Activated CD4-positive, CD25-positive, alpha-beta regulatory T cell treated with anti-CD3 and anti-CD28 coated beads, Interleukin-2, amount 50 U/mL, for 24 hours (primary cell): ENCODE measurements around the gene PADI1.

Experiments used
- ATAC-seq, 2 donors: fragments of 150-1000 bp; cut with Tn5 transposase; one replicate each; pipeline ENCODE4 v1.10.0; 2021; ENCODE audit warnings: mild to moderate bottlenecking in 1 of 2, moderate library complexity in 1 of 2

PADI1 gene

DNA sequence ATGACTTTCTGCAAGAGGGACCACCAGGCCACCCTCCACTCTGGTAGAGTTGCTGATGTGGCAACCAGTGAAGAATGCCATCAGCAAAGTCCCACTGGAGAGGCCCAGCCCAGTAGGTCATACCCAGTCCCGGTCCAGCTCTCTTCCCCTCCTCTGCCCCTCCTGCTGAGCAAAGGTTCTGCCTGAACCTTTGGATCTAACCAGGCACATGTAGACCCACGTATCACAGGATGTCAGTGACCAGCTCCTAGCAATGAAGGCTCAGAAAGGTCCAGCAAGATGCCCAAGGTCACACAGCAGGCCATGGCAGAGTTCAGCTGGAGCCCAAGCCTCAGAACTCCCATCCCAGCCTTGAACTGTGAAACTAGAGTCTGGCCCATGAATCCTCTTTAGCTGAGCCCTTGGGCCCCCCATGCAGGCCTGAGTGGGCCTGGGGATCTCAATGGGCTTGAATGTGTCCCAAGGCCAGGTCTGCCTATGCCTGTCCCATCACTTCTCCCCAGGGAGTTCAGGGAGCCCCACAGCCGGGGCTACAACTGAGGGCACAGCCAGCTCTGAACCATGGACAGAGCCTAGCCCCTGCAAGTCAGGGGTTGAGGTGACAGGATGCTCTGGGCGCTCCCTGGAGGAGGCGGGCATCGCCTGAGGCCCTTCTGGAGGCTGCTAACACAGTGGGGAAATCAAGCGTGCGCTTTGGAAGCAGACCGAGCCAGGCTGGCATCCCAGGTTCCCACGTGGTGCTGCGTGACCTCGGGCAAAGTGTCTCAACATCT, 21.4 kb upstream of the PADI1 start:
- ATAC-seq = no peak

DNA sequence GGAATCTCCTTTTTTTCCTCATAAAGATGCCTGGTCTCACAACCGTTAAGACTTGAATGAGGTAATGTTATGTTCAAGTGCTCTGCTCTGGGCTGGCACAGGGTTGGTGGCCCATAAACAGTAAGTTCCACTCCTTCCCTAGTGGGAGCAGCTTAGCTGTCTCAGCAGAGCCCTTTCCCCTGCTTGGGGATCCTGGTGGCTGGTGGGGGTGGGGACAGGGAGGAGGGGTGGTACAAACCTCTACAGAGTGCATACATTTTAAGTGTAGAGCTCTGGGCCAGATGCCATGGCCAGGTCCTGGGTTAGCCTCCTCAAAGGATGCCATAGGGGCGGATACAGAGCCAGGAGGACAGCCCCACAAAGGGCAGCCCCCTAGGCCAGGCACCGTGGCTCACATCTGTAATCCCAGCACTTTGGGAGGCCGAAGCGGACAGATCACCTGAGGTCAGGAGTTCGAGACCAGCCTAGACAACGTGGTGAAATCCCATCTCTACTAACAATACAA, 20.7 kb upstream of the PADI1 start:
- no peak for ATAC-seq

DNA sequence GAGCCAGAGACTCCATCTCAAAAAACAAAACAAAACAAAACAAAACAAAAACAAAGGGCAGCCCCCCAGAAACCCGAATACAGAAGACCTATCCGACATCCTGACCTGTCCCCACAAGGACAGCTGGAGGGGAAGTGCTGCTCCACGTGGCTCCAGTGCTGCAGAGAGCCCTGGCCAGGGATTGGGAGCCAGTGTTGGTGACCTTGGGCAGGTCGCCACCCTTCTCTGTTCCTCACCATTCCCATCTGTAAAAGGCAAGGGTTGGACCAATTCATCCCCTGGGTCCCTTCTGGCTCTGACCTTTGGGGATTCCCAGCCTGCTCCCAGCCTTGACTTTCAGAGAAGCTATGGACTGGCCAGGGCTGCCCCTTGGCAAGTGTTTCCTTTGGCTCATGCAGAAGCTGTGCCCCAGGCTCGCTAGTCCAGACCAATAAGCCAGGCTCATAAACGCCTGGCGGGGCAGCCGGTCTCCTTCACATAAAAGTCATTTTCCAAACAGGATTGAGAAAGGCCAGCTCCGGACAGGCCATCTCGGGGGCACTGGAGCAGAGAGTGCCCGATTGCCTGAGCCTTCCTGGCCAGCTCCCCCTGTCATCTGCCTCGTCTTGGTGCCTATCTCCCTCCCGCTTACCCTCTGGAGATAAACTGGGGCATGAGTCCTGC, 20.0 kb upstream of the PADI1 start:
- no peak for ATAC-seq

DNA sequence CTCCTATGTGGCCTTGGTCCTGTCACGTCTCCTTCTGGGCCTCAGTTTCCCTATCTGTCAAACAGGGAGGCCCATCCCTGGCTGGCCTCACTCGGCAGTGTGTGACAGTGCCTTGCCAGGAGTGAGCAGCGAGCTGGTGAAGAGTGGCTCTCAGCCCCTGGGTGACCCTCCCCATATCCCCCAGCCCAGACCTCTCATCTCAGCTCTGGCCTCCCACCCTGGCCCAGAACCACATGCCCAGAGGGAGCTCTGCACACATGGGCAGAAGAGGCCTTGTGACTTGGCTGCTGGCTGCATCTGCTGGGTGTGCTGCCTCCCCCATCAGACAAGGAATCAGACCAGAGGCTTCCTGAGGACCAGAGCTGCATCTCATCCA, 19.5 kb upstream of the PADI1 start:
- ATAC-seq = no peak

DNA sequence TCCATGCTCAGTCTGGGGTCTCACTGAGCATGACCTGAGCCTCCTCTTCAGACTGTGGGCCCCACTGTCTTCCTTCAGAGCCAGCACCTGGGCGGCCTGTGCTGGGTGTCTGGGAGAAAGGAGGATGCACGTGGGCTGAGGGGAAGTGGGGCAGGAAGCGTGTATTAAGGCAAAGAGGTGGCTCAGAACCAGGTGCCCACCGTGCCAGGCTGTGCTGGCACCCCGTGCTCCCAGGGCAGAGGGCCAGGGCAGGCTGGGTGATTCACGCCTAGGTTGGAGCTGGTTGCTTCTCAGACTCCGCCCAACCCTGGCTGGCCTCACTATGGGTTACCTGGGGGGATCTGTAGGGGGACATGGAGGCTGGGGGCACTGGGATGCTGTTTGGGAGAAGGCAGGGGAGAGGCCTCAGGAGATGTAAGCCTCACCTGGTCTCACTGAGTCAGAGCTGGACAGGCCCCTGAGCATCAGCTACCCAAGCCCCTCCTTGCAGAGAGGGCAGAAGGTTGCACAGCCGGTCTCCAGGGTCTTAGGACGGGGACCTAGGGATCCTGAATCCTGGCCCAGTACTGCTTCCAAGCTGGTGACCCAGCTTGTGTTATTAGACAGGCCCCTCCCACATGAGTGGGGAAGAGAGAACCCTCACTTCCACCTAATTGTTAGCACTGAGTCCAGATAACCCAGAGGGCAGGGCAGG, 18.6 kb upstream of the PADI1 start:
- no peak for ATAC-seq

DNA sequence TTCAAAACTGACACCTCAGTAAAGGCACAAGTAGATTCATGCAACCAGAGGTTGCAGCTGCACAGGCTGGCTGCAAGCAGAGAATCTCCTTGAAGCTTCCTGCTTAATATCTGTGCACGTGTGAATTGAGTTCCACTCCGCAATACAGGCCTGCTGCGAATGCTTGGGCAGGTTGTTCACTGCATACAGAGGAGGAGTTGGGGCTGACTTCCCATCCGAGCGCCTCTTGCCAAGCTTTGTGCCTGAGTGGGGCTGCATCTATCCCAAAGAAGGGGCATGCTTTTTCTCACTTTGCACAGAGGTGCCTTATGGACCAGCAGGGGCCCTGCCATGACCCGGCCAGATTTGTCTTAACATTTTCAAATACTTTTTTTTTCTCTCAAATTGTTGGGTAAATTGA, 17.9 kb upstream of the PADI1 start:
- ATAC-seq = no peak

DNA sequence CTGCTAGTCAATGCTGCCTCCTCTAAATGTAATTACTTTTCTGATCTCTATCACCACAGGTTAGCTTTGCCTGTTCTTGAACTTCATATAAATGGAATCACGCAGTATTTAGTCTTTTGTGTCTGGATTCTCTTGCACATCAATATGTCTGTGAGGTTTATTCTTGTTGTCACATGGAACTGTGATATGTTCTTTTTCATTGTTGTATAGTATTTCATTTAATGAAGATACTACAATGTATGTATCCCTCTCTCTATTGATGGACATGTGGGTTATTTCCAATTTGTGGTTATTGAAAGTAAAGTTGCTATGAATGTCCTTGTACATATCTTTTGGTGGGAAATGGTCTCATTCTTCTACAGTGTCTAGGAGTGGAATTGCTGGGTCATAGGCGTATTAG, 16.7 kb upstream of the PADI1 start:
- no peak for ATAC-seq

DNA sequence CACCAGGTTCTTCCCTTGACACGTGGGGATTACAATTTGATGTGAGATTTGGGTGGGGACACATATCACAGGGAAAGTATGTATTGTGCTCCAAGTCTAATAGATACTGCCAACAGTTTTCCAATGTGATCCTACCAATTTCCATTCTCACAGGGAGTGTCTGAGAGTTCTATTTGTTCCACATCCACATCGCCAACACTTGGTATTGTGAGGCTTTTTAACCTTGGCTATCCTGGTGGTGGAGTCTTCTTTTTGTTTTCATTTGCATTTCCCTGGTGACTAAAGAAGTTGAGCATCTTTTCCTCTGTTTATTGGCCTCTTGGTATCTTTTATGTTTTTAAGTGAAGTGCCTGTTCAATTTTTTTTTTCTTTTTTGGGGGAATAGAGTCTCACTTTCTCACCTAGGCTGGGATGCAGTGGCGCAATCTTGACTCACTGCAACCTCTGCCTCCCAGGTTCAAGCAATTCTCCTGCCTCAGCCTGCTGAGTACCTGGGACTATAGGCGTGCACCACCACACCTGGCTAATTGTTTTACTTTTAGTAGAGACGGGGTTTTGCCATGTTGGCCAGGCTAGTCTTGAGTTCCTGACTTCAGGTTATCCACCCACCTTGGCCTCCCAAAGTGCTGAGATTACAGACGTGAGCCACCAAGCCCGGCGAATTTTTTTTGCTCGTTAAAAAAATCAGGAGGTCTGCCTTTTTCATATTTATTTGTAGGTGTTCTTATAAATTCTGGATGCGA, 15.9 kb upstream of the PADI1 start:
- ATAC-seq = no peak

DNA sequence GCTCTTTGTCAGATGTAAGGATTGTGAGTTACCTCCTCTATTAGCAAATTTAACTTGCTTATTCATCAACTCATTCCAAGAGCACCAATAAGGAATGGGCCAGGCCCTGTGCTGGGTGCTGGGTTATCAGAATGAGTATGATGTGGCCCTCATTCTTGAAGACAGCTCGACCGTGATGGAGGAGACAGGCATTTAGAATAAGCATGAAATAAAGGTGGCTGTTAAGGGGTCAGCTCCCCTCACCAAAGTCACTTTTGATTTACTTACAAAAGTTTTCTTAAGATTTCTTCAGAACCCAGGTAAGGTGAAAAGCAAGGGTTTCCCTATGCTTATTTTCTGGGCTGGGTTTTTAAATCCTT, 15.3 kb upstream of the PADI1 start:
- no peak for ATAC-seq

DNA sequence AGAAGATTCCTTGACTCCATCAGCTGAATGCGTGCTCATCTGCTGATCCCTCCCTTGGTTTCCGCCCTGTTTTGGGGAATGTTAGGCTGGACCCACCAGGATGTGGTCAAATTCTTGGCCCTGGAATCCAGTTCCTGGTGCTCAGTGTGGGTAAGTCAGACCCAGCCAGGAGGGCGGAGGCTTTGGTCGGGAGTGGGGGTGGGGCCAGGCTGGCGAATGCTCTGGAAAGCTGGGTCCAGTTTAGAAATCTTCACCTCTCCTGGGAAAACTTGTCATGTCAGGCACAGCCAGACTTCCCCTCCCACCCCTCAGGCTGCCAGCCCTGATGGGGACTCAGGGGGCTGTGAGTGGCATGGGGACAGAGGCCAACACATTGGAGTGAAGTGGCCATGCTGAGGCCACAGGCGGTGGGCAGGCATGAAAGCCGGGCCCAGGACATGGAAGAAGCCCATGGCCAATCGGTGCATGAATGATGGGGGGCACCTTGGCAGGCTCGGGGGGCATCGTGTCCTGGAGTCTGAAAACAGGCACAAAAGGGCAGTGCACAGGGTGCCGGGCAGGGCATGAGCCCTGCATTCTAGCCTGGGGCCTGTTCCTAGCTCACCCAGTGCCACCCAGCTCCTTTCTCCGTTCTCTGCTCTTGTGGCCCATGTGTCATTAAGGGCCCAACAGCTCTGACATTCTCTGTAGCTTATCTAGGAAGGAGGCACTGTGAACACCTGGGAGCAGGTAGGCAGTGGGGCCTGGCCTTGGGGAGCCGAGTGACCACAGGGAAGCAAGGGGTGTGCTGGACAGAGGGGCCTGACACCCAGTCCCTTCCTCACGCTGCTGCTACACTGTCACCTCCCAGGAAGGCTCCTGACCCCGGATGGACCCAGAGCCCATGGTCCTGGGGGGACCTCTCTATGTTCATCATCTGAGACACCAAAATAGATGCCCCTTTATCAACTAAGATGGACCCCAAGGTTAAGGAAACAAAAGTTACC, 14.6 kb upstream of the PADI1 start:
- ATAC-seq = no peak

DNA sequence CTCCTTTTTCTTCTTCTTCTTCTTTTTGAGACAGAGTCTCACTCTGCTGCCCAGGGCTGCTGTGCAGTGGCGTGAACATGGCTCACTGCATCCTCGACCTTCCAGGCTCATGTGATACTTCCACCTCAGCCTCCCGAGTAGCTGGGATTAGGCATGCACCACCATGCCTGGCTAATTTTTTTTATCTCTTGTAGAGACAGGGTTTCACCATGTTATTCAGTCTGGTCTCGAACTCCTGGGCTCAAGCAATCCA, 13.0 kb upstream of the PADI1 start:
- no peak for ATAC-seq

DNA sequence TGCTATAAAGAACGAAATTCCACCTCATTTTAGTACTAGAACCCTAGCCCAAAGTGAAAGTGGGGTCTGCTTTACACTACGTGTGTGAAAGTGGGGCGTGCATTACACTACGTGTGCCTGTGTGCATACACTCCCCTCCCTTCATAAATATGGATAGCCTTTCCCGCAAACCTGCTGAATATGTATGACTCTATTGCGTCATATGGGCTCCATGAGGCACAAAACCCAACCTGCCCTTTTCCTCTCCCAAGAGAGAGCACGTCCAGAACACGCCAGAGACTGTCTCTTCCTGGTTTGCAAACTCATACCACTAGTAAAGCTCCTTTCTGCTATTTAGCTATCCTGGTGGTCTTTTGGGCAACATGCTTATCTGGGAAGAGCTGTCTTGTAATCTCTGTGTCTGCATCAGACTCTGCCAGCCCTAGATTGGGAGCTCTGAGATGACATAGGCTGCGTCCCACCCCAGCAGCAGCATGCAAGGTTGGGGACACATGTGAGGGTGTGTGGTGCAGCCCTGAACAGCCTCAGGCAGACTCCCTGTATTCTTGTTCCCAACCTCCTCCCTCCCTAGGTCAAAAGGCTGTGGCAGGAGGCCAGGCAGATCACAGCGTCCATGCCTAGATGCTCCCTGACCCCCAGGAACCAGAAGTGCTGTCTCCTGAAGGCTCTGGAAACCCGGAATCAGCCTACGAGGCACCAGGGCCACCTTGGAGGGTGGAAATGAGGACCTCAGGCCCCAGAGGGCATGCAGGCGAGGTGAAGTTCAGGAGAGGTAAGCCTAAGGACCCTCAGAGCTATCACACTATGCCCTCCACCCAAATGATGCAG, 12.3 kb upstream of the PADI1 start:
- no peak for ATAC-seq

DNA sequence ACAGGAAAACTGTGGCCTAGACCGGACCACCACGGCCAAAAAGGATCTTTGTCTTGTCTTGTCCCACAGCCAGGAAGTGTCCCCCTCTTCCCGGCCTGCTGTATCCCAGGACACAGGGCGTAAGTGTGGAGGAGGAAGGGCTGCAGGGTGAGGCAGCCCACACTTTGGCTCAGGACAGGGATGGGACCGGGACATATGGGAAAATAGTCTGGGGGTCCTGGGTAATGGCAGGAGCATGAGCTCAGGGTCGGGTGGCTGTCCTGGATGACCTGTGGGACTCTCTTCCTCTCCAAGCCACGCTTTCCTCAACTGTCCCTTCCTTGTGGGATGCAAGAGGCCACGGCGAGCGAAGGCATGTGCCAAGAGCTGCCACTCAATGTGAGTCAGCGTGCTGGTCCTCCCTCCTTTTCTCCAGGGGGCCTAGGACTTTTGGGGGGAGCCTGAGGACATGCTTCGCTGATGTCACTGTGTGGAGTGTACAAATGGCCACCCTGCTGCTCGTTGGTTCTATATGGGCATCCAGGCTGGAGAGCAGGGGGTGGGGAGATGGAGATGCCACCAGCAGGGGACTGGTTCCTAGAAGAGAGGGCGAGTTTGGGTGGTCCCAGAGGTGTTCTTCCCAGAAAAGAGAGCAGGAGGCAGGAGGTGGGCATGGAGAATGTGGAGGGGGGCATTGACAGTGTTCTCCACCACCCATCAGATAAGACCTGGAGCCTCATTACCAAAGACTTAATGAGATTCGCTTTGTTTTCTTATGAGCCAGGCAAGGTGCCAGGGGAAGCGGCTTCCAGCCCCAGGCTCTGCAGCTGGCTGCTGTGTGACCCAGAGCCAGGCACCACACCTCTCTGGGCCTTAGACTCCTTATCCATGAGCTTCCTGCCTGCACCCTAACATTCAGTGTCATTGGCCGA, 11.5 kb upstream of the PADI1 start:
- no peak for ATAC-seq

DNA sequence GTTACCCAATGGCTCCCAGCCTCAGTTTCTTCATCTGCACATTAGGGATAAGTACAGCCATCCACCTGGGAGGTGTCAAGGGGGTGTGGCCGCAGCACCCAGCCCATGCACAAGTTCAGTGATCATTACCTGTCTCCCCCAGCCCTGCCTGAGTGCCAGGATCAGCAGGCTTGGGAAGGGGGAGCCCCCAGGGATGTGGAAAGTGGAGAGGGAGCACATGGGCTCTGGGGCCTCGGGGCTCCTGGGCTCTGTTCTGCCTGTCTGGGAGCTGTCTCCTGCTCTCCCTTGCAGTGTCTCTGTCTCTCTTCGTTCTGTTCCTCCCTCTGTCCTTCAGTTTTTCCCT, 10.8 kb upstream of the PADI1 start:
- no peak for ATAC-seq

DNA sequence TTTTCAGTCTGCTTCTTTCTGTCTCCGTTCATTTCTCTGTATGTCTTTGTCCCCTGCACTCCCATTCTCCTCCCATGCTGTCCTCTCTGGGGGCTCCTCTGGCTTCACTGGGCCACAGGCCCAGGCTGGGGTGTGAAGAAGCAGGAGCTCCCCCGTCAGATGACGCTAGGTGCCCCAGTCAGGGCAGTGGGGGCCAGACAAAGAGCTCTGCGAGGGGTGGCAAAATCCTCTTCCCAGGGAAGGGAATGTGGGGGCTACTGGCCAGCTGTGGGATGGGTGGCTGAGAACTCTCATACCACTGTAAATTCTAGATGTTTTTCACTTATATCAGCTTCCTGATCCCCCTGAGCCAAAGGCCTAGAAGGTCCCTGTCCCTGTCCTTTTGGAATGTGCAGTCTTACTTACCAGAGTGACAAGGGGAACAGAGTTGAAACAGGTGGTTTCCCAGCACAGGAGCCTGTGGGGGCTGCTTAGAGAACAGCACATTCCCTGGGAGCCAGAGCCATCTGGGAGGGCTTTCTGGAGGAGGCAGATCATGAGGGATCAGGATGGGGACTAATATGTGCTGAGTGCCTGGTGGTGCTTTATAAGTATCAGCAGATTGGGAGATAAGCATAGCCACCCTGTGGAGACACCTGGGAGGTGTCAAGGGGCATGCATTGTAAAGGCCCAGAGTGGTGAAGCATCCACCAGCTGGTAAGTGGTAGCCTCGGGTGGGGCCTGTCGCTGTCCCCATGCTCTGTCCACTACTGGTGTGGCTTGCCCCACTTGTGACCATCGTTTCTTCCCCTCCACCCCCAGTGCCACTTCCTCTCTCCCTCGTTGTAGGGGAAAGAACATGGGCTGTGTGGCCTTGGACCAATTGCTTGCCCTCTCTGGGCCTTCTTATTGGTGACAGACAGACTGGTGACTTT, 10.1 kb upstream of the PADI1 start:
- no peak for ATAC-seq

DNA sequence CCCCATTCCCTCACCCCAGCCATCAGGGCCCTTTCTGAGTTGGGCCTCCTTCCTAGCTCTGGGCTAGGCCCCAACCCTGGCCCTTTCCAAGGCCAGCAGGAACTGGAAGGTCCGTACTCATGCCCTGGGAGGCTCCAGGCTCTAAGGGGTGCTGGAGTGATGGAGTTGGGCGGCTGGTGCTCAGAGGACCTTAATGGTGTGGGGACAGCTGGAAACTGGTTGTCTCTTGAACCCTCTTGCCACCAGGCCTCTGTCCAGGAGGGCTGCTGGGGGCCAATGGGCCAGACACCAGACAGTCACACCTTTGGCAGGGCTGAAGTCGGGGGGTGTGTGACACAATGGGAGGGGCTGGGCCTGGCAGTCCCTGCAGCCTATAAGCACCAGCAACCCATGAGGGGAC, 9.2 kb upstream of the PADI1 start:
- ATAC-seq = no peak

DNA sequence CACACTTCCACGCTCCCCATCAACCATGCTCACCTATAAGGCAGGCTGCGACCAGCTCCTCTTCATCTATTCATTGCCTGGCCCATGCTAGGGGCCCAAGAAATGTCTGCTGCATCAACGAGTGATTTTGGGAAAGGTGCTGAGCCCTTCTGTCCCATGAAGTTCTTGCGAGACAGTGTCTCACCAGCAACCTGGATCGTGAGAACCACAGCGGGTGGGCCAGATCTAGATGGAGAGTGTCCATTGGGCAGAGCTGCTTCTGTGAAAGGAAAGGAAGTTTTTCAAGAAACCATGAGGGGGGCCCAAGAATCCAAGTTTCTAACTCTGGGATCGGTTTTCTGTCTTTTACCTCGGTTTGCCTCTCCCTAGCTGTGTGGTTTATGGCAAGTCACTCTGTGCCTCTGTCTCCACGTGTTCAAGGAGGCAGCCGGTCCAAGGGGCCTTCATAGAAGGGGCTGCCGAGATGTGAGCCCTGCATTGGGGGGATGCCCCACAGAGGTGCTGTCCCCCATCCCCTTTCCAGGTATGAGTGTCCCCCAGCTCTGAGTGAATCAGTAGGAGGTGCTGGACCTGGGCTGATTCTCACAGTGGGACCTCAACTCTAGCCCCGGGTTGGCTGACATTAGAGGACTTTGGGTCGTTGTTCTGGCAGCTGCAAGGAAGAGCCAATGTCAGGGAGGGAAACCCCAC, 8.3 kb upstream of the PADI1 start:
- no peak for ATAC-seq

DNA sequence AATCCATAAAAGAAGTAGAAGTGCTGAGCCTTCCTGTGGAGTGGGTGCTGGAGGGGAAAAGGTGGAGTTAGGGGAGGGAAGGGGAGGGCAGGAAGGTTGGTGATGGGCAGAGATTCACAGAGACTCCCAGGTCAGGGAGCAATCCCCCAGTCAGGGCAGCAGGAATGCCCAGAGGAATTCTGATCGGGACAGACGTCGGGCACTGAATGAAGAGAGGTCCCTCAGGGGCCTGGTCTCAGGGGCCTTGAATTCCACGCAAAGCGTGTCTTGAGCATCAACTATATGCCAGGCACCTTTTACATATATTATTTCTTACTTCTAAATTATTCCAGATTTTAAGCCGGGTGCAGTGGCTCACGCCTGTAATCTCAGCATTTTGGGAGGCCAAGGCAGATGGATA, 7.2 kb upstream of the PADI1 start:
- ATAC-seq = no peak
